KOPT-K1 (cell line): ENCODE data around the gene CX3CR1.

Experiments
- H3K27ac ChIP-seq: fragments of 200-600 bp; sonication (generic); 2 replicates; pipeline ENCODE4 v1.5.1; 2016; ENCODE audit warnings: antibody characterized with exemption, mild to moderate bottlenecking, low read depth, low read length; ENCODE audit not compliant: poor library complexity, severe bottlenecking
- H3K36me3 ChIP-seq: fragments of 200-600 bp; sonication (generic); 2 replicates; pipeline ENCODE4 v1.5.1; 2017; ENCODE audit warnings: antibody characterized with exemption, mild to moderate bottlenecking, low read length, moderate library complexity; ENCODE audit not compliant: insufficient read depth
- H3K9me3 ChIP-seq: fragments of 200-600 bp; sonication (generic); 2 replicates; pipeline ENCODE4 v1.5.1; 2017; ENCODE audit warnings: antibody characterized with exemption, low read length, mild to moderate bottlenecking; ENCODE audit not compliant: insufficient read depth, poor library complexity, severe bottlenecking

CX3CR1 gene

DNA sequence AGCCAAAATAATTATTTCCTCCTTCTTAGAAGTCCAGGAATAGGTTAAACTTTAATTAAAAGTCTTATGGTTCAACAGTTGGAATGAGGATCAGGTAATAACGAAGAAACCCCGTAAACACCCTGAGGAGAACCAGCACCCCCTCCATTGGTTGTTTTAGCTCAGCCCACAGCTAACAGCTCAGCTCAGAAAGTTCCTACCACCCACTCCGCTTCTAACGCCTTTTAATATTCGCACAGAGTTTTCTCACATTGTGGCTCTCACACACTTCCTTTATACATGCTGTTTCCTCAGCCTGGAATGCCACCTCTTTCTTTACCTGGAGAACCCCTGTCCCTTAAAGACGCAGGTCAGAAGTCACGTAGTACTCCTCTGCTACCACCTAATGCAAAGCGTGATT, 17.0 kb downstream of the CX3CR1 start:
- Histone ChIP-seq H3K9me3 (no peaks in the 10 kb centered on the region), H3K36me3 (no peaks in the 10 kb centered on the region)

DNA sequence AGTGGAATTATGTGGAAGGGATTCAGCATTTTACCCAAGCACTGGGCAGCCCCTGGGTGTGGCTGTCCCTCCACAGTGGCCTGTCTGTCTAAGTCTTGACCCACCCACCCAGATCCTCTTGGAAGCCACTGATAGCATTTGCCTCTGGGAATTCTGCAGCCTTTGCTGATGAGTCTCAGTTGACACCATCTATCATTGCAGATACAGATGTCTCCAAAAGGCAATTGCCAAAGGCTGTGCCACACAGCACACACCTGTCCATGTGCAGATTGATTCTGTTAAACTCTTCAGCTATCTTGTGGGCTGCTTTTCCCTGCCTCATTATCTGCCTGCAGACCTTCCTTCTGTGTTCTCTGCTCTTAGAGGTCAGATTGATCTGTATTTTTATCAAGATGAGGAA, 18.1 kb downstream of the CX3CR1 start:
- no peak overlapping the region for H3K27ac ChIP-seq
- H3K9me3 ChIP-seq = no peaks in the 10 kb centered on the region
- H3K36me3 ChIP-seq = no peaks in the 10 kb centered on the region

More for the DNA sequence above, 17.0 kb downstream of the CX3CR1 start:
- H3K27ac ChIP-seq = no peak overlapping the region

DNA sequence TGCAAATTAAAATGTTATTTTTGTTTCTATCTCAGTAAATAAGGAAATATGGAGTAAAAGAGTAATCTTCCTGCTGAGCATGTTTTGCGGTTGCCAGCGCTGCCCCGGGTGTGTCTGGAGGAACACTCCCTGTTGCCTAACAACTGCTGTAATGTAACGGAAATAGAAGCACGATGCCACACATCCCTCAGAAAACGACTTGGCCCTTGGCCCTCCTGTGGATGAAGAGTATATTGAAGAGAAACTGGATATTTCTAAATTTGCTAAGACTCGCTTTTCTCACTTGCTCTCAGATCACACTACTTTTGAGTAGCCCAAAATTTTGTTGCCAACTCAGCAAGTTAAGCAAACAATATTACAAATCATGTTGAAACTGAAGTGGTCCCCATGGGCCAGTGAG, 18.9 kb downstream of the CX3CR1 start:
- no peak overlapping the region for H3K27ac ChIP-seq
- no peaks in the 10 kb centered on the region for H3K9me3 ChIP-seq

DNA sequence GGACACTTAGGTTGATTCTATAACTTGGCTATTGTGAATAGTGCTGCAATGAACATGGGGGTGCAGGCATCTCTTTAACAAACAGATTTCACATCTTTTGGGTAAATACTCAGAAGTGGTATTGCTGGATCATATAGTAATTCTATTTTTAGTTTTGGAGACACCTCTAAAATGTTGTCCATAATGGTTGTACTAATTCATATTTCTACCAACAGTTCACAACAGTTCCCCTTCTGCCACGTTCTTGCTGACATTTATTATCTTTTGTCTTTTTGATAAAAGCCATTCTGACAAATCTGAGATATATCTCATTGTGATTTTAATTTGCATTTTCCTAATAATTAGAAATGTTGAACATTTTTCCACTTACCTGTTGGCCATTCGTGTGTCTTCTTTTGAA, 19.5 kb downstream of the CX3CR1 start:
- H3K27ac ChIP-seq = no peak overlapping the region
- H3K9me3 ChIP-seq = no peaks in the 10 kb centered on the region
- no peaks in the 10 kb centered on the region for H3K36me3 ChIP-seq

More for the DNA sequence above, 18.9 kb downstream of the CX3CR1 start:
- no peaks in the 10 kb centered on the region for H3K36me3 ChIP-seq

DNA sequence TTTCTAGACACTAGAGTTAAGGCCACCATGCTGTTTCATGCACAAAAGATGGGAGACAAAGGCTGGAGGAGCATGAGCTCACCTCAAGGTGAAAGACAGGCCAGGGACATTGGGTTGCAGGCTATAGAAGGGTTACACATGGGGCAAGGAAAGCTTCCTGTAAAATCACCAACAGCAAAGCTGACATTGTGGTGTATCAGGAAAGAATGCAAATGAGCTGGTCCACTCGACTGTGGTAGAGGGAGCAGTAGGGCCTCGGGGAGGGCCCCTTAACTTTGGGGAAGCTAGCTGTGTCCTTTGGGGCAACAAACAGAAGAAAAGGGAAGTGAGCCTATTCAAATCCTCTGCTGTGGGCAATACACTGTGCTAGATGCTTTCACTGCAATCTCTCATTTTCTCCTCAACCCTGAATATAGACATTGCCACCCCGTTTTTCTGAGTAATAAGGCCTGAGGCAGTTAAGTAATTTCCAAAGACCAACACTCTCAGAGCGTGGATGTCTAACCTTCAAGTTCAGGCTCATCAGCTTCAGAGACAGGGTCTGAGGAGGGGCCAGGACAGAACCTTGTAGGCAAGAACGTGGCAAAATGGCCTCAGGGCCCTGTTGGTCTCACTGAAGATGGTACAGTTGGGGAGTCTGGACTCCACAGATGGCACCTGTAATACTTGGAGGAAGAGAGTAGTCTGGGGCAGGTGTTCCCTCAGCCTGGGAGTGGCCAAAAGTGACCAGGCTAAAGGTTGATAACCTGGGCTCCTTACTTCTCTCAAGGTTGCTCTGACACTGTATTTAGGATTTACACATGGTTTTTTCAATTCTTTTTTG, 24.1 kb downstream of the CX3CR1 start:
- Histone ChIP-seq H3K36me3 (no peaks in the 10 kb centered on the region), H3K9me3 (no peaks in the 10 kb centered on the region), H3K27ac (no peak overlapping the region)

DNA sequence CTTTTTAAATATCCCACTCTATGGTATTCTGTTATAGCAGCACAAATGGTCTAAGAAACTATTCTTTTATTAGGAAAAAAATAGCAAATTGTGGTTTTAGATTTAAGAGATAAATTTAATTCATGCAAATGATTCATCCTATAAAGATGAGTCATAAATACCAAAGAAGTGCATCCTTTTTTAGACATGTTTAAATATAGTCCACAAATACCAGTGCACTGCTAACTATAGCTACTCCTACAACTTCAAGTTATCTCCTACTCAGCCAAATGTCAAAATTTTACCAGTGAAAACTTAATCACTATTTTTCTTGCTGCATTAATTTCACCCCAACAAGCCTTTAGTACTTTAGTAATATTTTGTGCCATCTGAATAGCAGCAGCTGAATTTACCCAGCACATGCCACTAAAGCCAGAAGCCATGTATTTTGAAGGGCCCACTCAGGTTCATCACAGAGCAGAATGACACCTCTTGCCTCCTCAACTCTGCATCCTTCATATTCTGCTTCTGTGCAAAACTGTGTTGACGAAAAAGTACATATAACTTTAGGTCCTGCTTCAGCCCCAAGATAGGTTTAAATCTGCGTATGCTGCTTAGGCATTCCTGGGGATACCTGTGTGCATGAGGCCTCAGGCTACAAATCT, 24.9 kb downstream of the CX3CR1 start:
- Histone ChIP-seq H3K27ac (no peak overlapping the region), H3K36me3 (no peaks in the 10 kb centered on the region), H3K9me3 (no peaks in the 10 kb centered on the region)

DNA sequence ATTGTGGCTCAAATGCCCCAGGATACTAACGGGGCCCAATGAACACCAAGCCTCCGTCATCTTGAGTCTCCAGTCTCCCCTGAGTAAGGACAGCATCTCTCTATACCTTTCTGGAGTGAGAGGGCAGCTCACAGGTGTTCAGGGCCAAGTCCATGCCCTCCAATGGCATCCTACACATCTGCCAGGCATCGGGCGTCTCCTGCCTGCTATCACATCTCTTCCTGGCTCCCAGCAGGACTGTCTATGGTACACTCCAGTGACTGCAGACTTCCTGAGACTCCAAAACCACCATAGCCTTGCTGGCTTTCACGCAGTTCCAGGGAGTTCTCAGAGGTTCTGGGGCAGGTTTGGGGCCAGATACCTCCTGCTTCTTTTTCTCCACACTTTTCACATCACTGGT, 28.3 kb downstream of the CX3CR1 start:
- H3K27ac ChIP-seq = no peak overlapping the region
- H3K9me3 ChIP-seq = no peaks in the 10 kb centered on the region
- H3K36me3 ChIP-seq = no peaks in the 10 kb centered on the region

DNA sequence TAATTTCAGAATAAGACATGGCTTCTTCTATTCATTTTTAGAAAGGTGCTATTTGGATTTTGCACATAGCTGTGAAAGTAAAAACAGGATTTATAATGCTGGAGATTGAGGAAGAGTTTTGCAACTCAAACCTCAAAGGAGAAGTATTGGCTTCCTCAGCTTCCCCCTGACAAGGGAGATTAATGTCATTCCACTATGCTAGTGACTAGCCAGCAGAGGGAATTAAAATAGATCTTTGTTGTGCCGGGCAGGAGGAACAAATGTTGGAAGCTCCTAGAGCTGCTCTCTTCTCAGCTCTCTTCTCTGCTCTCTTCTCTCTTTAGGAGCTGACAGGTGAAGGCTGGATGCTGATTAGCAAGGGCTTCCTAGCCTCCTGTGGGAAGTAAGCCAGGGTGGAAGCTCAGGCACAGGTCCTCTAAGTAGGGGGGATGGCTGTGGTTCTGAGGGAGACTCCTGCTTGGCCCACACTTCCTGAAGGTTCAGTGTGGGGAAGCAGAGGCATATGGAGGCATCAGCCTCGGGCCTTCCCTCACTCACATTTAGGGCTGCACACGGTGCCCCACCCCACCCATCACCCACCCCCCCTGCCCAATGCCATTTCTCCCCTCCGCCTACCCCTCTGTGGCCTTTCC, 29.6 kb downstream of the CX3CR1 start:
- Histone ChIP-seq H3K36me3 (no peaks in the 10 kb centered on the region), H3K9me3 (no peaks in the 10 kb centered on the region), H3K27ac (no peak overlapping the region)

DNA sequence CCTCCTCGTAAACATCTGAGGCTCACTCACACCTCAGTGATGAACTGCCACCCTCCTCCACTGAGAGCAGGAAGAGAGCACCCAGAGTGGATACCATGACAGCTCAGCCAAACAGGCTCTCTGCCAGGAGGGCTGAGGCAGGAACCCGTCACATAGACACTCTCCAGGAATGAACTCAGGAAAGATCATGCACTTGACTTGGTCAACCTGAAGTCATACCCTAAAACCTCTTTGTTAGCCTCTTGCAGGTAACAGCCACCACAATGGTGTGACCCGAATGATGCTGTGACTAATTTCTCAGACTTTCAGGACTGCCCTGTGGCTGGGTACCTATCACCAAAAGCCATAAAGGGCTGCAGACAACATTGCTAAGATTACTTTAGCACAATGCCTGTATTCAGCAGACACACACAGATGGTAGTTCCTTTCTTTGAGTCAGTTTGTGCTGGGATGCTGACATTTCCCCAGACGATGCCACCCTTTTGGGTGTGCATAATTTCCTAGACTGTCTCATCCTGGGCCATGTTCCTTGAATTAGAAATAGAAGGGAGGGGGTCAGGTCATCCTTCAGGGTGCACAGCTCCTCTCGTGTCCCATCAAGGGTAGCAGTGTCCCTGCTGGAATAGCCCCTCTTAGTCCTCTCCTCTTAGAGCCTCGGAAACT, 30.3 kb downstream of the CX3CR1 start:
- Histone ChIP-seq H3K27ac (no peak overlapping the region), H3K36me3 (no peaks in the 10 kb centered on the region), H3K9me3 (no peaks in the 10 kb centered on the region)

DNA sequence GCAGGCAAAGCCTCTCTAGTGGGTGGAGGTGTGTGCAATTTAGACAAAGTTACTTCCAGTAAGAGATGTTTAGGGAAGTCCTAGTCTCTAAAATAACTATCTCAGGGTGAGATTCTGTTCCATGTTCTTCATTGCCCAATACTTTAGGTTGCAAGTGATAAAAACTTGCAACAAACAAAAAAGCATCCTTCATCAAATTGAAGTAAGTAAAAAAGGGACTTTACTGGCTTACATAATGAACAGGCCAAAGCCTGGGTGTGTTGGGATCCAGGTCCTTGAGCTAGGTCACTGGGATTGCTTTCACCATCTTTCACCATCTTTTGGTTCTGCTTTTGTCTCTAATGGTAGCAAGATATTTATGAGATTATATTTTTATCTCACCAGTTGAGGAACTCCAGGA, 38.3 kb downstream of the CX3CR1 start:
- H3K27ac ChIP-seq = no peak overlapping the region
- no peaks in the 10 kb centered on the region for H3K9me3 ChIP-seq
- no peaks in the 10 kb centered on the region for H3K36me3 ChIP-seq

DNA sequence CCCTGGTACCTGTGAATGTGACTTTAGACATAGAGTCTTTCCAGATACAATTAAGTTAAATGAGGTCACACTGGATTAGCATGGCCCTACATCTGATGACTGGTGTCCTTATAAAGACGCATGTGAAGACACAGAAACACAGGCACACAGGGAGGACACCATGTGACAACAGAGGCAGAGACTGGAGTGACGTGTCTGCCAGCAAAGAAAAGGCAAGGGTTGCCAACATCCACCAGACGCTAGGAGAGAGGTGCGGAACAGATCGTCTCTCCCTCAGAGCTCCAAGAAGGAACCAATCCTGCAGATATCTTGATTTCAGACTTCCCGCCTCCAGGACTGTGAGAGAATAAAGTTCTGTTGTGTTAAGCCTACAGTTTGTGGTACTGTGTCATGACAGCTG, 42.8 kb downstream of the CX3CR1 start:
- H3K9me3 ChIP-seq = no peaks in the 10 kb centered on the region
- no peaks in the 10 kb centered on the region for H3K36me3 ChIP-seq
- no peak overlapping the region for H3K27ac ChIP-seq

DNA sequence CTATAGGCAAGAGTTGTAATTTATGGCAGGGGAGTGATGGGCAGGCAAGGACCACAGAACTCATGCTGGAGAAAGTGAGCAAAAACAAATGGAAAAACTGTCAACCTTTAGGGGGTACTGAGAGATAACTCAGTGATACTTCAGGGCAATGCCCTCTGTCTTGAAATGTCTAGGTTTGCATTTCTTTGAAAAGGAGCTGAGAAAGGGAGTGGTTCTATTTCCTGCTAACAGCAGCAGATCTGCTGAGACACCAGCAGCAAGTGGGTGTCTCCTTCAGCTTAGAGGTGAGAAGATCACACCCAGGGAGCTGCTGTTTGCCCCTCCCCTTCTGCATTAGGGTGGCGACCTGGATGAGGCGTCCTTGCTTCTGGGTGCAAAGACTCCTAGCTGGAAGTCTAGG, 45.2 kb downstream of the CX3CR1 start:
- H3K9me3 ChIP-seq = peaks cover 3% of the 10 kb centered on the region
- H3K27ac ChIP-seq = no peak overlapping the region
- H3K36me3 ChIP-seq = no peaks in the 10 kb centered on the region

DNA sequence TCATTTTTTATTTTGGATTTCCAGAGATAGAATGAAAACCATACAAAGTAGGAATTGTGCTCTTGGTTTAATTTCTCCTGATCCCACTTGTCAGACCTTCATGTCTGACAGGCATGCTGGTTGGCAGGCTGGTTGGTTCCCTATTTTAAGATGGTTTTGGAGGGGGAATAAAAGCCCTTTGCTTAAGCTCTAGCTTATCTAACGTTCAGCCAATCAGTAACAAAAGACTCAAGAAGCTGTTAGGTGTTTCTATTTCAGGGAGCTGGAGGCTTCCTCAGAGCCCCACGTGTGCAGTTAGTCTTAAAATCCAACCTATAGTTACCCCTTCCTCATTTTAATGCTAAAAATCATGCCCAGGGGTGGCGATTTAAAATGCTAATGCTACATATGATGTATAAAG, 47.0 kb downstream of the CX3CR1 start:
- Histone ChIP-seq H3K36me3 (no peaks in the 10 kb centered on the region), H3K27ac (no peak overlapping the region)

DNA sequence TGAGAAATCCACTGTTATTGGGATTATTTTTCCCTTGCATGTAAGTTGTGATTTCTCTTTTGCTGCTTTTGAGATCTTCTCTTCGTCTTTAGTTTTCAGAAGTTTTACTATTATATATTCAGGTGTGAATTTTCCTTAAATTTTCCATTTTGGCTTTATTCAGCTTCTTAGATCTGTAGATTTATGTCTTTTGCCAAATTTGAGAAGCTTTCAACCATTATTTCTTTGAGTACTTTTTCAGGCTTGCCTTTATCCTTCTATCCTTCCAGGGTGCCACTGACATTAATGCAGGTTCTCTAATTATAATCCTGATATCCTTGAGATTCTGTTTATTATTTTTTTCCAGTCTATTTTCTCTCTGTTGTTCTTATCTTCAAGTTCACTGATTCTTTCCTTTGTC, 49.4 kb downstream of the CX3CR1 start:
- no peaks in the 10 kb centered on the region for H3K36me3 ChIP-seq
- H3K27ac ChIP-seq = no peak overlapping the region
- peaks cover 3% of the 10 kb centered on the region for H3K9me3 ChIP-seq

More for the DNA sequence above, 47.0 kb downstream of the CX3CR1 start:
- peaks cover 3% of the 10 kb centered on the region for H3K9me3 ChIP-seq

DNA sequence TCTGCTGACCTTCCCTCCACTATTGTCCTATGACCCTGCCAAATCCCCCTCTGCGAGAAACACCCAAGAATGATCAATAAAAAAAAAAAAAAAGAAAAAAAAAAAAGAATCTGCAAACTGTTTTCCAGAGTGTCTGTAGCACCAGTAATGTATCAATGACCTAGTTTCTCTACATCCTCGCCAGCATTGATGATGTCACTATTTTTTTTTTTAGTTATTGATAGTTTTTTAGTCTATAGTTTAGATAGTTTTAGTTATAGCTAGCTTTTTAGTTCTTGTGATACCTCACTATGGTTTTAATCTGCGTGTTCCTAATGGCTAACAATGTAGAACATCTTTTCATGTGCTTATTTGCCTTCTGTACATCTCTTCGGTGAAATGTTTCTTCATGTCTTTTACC, 51.3 kb downstream of the CX3CR1 start:
- H3K27ac ChIP-seq = no peak overlapping the region
- H3K36me3 ChIP-seq = no peaks in the 10 kb centered on the region
- H3K9me3 ChIP-seq = peaks cover 3% of the 10 kb centered on the region
